Osteoblast (primary cell): ENCODE data around the gene ANTXR2. TPM values are rescaled to one million over a fixed set of nuclear protein-coding genes. Genes with fewer than 3 reads are reported as not detected.

Source experiments
- DNase-seq: peaks from one replicate; pipeline ENCODE4 v3.0.0; 2011; ENCODE audit warnings: low spot score, mixed read lengths; ENCODE audit not compliant: insufficient read length; ENCODE audit errors: missing footprints
- H2AFZ ChIP-seq: 2 replicates; pipeline ENCODE4 v1.6.0; 2011; ENCODE audit warnings: mild to moderate bottlenecking, low read length
- H3K27ac ChIP-seq: 2 replicates; pipeline ENCODE4 v1.5.1; 2011; ENCODE audit warnings: mild to moderate bottlenecking, low read depth, low read length, moderate library complexity
- H3K27me3 ChIP-seq: 2 replicates; pipeline ENCODE4 v1.6.0; 2012; ENCODE audit warnings: mild to moderate bottlenecking, control low read depth, inconsistent platforms, low read length, moderate library complexity; ENCODE audit not compliant: insufficient read depth
- H3K36me3 ChIP-seq: 2 replicates; pipeline ENCODE4 v1.5.1; 2011; ENCODE audit warnings: mild to moderate bottlenecking, low read length, control low read depth, moderate library complexity; ENCODE audit not compliant: insufficient read depth
- H3K4me1 ChIP-seq: 2 replicates; pipeline ENCODE4 v1.5.1; 2011; ENCODE audit warnings: mild to moderate bottlenecking, low read length, control low read depth, moderate library complexity; ENCODE audit not compliant: insufficient read depth
- H3K4me2 ChIP-seq: 2 replicates; pipeline ENCODE4 v1.6.0; 2011; ENCODE audit warnings: mild to moderate bottlenecking, low read length; ENCODE audit not compliant: insufficient read depth
- H3K4me3 ChIP-seq: fragments of 200-600 bp; sonication (generic); 3 replicates; pipeline ENCODE4 v1.5.1; 2012; ENCODE audit warnings: mild to moderate bottlenecking, low read length, inconsistent platforms; ENCODE audit not compliant: insufficient read depth
- H3K79me2 ChIP-seq: 2 replicates; pipeline ENCODE4 v1.6.0; 2012; ENCODE audit warnings: mild to moderate bottlenecking, low read length, control low read depth, inconsistent platforms; ENCODE audit not compliant: insufficient read depth
- H3K9me3 ChIP-seq: 2 replicates; pipeline ENCODE4 v1.5.1; 2011; ENCODE audit warnings: low read depth, low read length, control low read depth
- H4K20me1 ChIP-seq: 2 replicates; pipeline ENCODE4 v1.6.0; 2012; ENCODE audit warnings: mild to moderate bottlenecking, low read length, control low read depth; ENCODE audit not compliant: insufficient read depth
- total RNA-seq: library from RNA; depleted of rRNA; stranded (reverse); fragments of >200 nt; gene quantifications from 2 replicates; pipeline ENCODE4 v1.2.3, GENCODE V29; 2012
- TF ChIP-seq, protein P1 (sequence below): IDR thresholded peaks from 2 replicates; pipeline ENCODE4 v1.5.1; 2011; ENCODE audit warnings: mild to moderate bottlenecking, low read depth, low read length, moderate library complexity; ENCODE audit errors: extremely low read depth

Gene ANTXR2
- total RNA-seq, 1 donor = 97.4 TPM

DNA sequence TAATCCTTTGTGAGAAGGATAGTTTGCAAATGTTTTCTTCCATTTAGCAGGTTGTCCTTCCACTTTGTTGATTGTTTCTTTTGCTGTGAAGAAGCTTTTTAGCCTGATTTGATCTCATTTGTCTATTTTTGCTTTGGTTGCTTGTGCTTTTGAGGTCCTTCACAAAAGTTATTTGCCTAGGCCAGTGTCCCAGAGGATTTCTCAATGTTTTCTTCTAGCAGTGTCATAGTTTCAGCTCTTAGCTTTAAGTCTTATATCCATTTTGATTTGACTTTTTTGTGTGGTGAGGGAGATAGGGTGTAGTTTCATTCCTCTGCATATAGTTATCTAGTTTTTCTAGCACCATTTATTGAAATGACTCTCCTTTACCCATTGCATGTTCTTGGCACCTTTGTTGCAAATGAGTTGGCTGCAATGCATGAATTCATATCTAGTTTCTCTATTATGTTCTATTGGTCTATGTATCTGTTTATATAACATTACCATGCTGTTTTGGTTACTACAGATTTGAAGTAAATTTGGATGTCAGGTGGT lies 41.8 kb upstream of the ANTXR2 start:
- Histone ChIP-seq H3K27ac (no peak overlapping the region), H4K20me1 (no peaks in the 10 kb centered on the region), H3K9me3 (peaks cover 3% of the 10 kb centered on the region), H3K4me3 (no peak overlapping the region), H3K36me3 (no peaks in the 10 kb centered on the region), H2AFZ (no peak overlapping the region), H3K4me1 (peaks cover 3% of the 10 kb centered on the region), H3K4me2 (no peak overlapping the region), H3K27me3 (no peaks in the 10 kb centered on the region), H3K79me2 (no peaks in the 10 kb centered on the region)
- DNase-seq = no peak
- TF ChIP-seq, protein P1, sequence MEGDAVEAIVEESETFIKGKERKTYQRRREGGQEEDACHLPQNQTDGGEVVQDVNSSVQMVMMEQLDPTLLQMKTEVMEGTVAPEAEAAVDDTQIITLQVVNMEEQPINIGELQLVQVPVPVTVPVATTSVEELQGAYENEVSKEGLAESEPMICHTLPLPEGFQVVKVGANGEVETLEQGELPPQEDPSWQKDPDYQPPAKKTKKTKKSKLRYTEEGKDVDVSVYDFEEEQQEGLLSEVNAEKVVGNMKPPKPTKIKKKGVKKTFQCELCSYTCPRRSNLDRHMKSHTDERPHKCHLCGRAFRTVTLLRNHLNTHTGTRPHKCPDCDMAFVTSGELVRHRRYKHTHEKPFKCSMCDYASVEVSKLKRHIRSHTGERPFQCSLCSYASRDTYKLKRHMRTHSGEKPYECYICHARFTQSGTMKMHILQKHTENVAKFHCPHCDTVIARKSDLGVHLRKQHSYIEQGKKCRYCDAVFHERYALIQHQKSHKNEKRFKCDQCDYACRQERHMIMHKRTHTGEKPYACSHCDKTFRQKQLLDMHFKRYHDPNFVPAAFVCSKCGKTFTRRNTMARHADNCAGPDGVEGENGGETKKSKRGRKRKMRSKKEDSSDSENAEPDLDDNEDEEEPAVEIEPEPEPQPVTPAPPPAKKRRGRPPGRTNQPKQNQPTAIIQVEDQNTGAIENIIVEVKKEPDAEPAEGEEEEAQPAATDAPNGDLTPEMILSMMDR = no peak

DNA sequence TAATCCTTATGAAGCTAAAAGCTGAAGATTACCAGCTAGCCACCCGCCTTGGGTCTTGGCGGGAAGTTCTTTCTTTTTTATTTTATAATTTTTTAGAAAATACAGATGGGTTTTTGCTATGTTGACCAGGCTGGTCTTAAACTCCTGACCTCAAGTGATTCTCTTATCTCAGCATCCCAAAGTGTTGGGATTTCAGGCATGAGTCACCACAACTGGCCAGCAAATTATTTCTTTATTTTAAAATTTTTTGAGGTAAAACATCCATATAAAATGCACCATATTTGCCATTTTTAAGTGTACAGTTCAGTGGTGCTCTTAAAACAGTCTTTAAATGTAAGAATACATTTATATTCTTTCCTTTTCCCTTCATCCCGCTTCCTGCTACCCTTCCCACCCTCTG lies 40.6 kb upstream of the ANTXR2 start:
- no peak overlapping the region for H2AFZ ChIP-seq
- no peak overlapping the region for H3K27ac ChIP-seq
- H3K36me3 ChIP-seq = no peaks in the 10 kb centered on the region
- TF ChIP-seq, protein P1 = no peak
- no peaks in the 10 kb centered on the region for H3K79me2 ChIP-seq
- no peaks in the 10 kb centered on the region for H4K20me1 ChIP-seq
- no peak overlapping the region for H3K4me3 ChIP-seq
- peaks cover 3% of the 10 kb centered on the region for H3K4me1 ChIP-seq
- no peaks in the 10 kb centered on the region for H3K27me3 ChIP-seq
- no peak overlapping the region for H3K4me2 ChIP-seq
- no peak for DNase-seq
- H3K9me3 ChIP-seq = peaks cover 3% of the 10 kb centered on the region

DNA sequence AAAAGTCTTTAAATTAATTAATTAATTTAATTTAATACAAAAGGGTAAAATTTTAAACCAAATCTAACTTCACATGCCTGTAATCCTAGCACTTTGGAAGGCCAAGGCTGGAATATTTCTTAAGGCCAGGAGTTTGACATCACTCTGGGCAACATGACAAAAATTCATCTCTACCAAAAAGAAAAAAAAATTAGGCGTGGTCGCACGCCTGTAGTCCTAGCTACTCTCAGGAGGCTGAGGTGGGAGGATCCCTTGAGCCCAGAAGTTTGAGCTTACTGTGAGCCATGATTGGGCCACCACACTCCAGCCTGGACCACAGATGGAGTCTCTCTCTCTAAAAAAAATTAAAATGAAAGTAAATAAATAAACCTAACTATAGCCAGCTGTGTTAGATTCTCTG lies 39.2 kb upstream of the ANTXR2 start:
- no peaks in the 10 kb centered on the region for H3K36me3 ChIP-seq
- H3K79me2 ChIP-seq = no peaks in the 10 kb centered on the region
- TF ChIP-seq, protein P1 = no peak
- no peak overlapping the region for H2AFZ ChIP-seq
- no peak overlapping the region for H3K4me3 ChIP-seq
- H3K9me3 ChIP-seq = no peaks in the 10 kb centered on the region
- no peak overlapping the region for H3K4me2 ChIP-seq
- H4K20me1 ChIP-seq = no peaks in the 10 kb centered on the region
- no peaks in the 10 kb centered on the region for H3K27me3 ChIP-seq
- peaks cover 3% of the 10 kb centered on the region for H3K4me1 ChIP-seq
- H3K27ac ChIP-seq = no peak overlapping the region
- peak; percentile 23 for DNase-seq

DNA sequence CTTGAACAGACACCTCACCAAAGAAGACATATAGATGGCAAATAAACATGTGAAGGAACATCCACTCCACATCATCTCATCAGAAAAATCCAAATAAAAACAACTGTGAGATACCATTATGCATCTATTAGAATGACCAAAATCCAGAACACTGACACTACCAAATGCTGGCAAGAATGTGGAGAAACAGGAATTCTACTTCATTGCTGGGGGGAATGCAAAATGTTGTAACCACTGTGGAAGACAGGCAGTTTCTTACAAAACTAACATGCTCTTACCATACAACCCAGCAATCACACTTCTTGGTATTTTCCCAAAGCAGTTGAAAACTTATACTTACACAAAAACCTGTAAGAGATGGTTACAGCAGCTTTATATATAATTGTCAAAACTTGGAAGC lies 38.2 kb upstream of the ANTXR2 start:
- H3K36me3 ChIP-seq = no peaks in the 10 kb centered on the region
- H3K4me2 ChIP-seq = no peak overlapping the region
- no peak overlapping the region for H2AFZ ChIP-seq
- TF ChIP-seq, protein P1 = no peak
- DNase-seq = no peak
- no peaks in the 10 kb centered on the region for H3K79me2 ChIP-seq
- H3K27me3 ChIP-seq = no peaks in the 10 kb centered on the region
- H3K4me1 ChIP-seq = peaks cover 3% of the 10 kb centered on the region
- H3K27ac ChIP-seq = no peak overlapping the region
- no peak overlapping the region for H3K4me3 ChIP-seq
- H3K9me3 ChIP-seq = no peaks in the 10 kb centered on the region
- H4K20me1 ChIP-seq = no peaks in the 10 kb centered on the region
